CD14-positive monocyte (primary cell): ENCODE results near the gene GAN. TPM values are rescaled to one million over a fixed set of nuclear protein-coding genes. Genes with fewer than 3 reads are reported as not detected.

ENCODE experiments used
- DNase-seq, 3 donors: peaks; one replicate each; pipeline ENCODE4 v3.0.0-alpha.2; 2011 to 2022
- H2AFZ ChIP-seq: 2 replicates; pipeline ENCODE4 v1.6.0; 2012; ENCODE audit warnings: mild to moderate bottlenecking, low read depth, low read length, inconsistent platforms; ENCODE audit not compliant: insufficient read depth, poor library complexity, severe bottlenecking
- H3K27ac ChIP-seq, 2 donors: 1 replicate in 1 of 2; 2 replicates in 1 of 2; pipeline ENCODE4 v1.5.1; 2012 to 2013; ENCODE audit warnings: low read length in 2 of 2, control low read depth in 1 of 2, inconsistent platforms in 1 of 2, low read depth in 1 of 2, mild to moderate bottlenecking in 1 of 2
- H3K27me3 ChIP-seq, 2 donors: one replicate each; pipeline versions ENCODE4 v1.6.0 to v1.6.1; 2011 to 2013; ENCODE audit warnings: low read length in 2 of 2; ENCODE audit not compliant: control insufficient read depth in 2 of 2, insufficient read depth in 2 of 2
- H3K36me3 ChIP-seq, 2 donors: replicated peaks in 1 of 2; 1 replicate in 1 of 2; 2 replicates in 1 of 2; pipeline versions ENCODE4 v1.5.1 to v1.6.1; 2012 to 2013; ENCODE audit warnings: low read length in 2 of 2, control low read depth in 1 of 2, inconsistent platforms in 1 of 2, mild to moderate bottlenecking in 1 of 2; ENCODE audit not compliant: insufficient read depth in 2 of 2, control insufficient read depth in 1 of 2
- H3K4me1 ChIP-seq, 2 donors: 1 replicate in 1 of 2; 2 replicates in 1 of 2; pipeline versions ENCODE4 v1.5.1 to v1.6.1; 2012 to 2013; ENCODE audit warnings: low read length in 2 of 2, control low read depth in 1 of 2, inconsistent platforms in 1 of 2, mild to moderate bottlenecking in 1 of 2, moderate library complexity in 1 of 2; ENCODE audit not compliant: insufficient read depth in 2 of 2, control insufficient read depth in 1 of 2
- H3K4me2 ChIP-seq: replicated peaks from 2 replicates; pipeline ENCODE3; 2012; ENCODE audit warnings: low read length, moderate library complexity, mild to moderate bottlenecking; ENCODE audit not compliant: poor library complexity, severe bottlenecking; ENCODE audit errors: extremely low read depth
- H3K4me3 ChIP-seq, 3 experiments: fragments of 200-600 bp in 1 of 3; sonication (generic) in 1 of 3; replicated peaks in 1 of 3; 1 replicate in 2 of 3; 2 replicates in 1 of 3; pipeline ENCODE4 v1.5.1; 2011 to 2013; ENCODE audit warnings: low read length in 3 of 3, mild to moderate bottlenecking in 3 of 3, control low read depth in 2 of 3, low read depth in 2 of 3, inconsistent platforms in 1 of 3, moderate library complexity in 1 of 3
- H3K79me2 ChIP-seq: 2 replicates; pipeline ENCODE4 v1.6.0; 2012; ENCODE audit warnings: mild to moderate bottlenecking, control low read depth, inconsistent platforms, low read length, moderate library complexity; ENCODE audit not compliant: insufficient read depth
- H3K9ac ChIP-seq: 2 replicates; pipeline ENCODE4 v1.6.0; 2017; ENCODE audit warnings: low read length, mild to moderate bottlenecking; ENCODE audit not compliant: insufficient read depth, poor library complexity, severe bottlenecking
- H3K9me3 ChIP-seq, 2 donors: replicated peaks in 1 of 2; 1 replicate in 1 of 2; 2 replicates in 1 of 2; pipeline versions ENCODE4 v1.5.1 to v1.6.1; 2012 to 2013; ENCODE audit warnings: low read length in 2 of 2, control low read depth in 1 of 2; ENCODE audit not compliant: control insufficient read depth in 1 of 2, insufficient read depth in 1 of 2
- H4K20me1 ChIP-seq: 2 replicates; pipeline ENCODE4 v1.6.0; 2012; ENCODE audit warnings: mild to moderate bottlenecking, low read length, control low read depth, moderate library complexity; ENCODE audit not compliant: insufficient read depth
- H3K27ac Mint-ChIP-seq, 7 donors: one replicate each; pipeline ENCODE4 v1.8.0; 2020; ENCODE audit warnings: mild to moderate bottlenecking in 7 of 7, mixed read lengths in 7 of 7, moderate library complexity in 6 of 7, inconsistent platforms in 2 of 7
- H3K27me3 Mint-ChIP-seq, 3 donors: one replicate each; pipeline ENCODE4 v1.8.0; 2021 to 2022; ENCODE audit warnings: low read depth in 3 of 3, mild to moderate bottlenecking in 3 of 3, mixed read lengths in 3 of 3, moderate library complexity in 3 of 3, inconsistent platforms in 1 of 3
- H3K36me3 Mint-ChIP-seq, 2 donors: one replicate each; pipeline ENCODE4 v1.8.0; 2020; ENCODE audit warnings: mixed read lengths in 2 of 2, inconsistent platforms in 1 of 2, mild to moderate bottlenecking in 1 of 2
- H3K4me1 Mint-ChIP-seq: one replicate; pipeline ENCODE4 v1.8.0; 2020; ENCODE audit warnings: mild to moderate bottlenecking, mixed read lengths
- H3K4me3 Mint-ChIP-seq, 2 donors: one replicate each; pipeline ENCODE4 v1.8.0; 2020; ENCODE audit warnings: mild to moderate bottlenecking in 2 of 2, mixed read lengths in 2 of 2, moderate library complexity in 1 of 2
- H3K9me3 Mint-ChIP-seq, 7 donors: one replicate each; pipeline ENCODE4 v1.8.0; 2020 to 2022; ENCODE audit warnings: mixed read lengths in 7 of 7, mild to moderate bottlenecking in 6 of 7, moderate library complexity in 6 of 7, inconsistent platforms in 2 of 7
- WGBS: methylation state at CpG from one replicate; pipeline ENCODE4 v1.1.5; 2013; ENCODE audit warnings: missing lambda C conversion rate; ENCODE audit not compliant: insufficient coverage; 5-methylcytosine and 5-hydroxymethylcytosine counted together
- intact Hi-C, 2 donors: fragments of 100-400 bp; cut with micrococcal nuclease; formaldehyde crosslinking; loops; one replicate each; pipeline versions ENCODE4 v1.15.0 to v1.15.1; 2023
- polyA plus RNA-seq, 3 donors: library from polyadenylated mRNA; depleted of rRNA in 1 of 3; unstranded in 2 of 3; stranded (reverse) in 1 of 3; fragments of 300-500 nt in 2 of 3; fragments of >200 nt in 1 of 3; fragmentation: Illumina TruSeq in 2 of 3; gene quantifications; 1 replicate in 2 of 3; 2 replicates in 1 of 3; pipeline ENCODE4 v1.2.3, GENCODE V29; 2012 to 2021
- TF ChIP-seq, protein P1 (sequence below): fragments of 200-600 bp; IDR thresholded peaks from one replicate; pipeline ENCODE4 v1.8.0; 2022; ENCODE audit warnings: antibody characterized with exemption, mild to moderate bottlenecking

GAN gene
- polyA plus RNA-seq, 3 donors, result 0.89 to 1.2 (median 1.0) TPM

DNA sequence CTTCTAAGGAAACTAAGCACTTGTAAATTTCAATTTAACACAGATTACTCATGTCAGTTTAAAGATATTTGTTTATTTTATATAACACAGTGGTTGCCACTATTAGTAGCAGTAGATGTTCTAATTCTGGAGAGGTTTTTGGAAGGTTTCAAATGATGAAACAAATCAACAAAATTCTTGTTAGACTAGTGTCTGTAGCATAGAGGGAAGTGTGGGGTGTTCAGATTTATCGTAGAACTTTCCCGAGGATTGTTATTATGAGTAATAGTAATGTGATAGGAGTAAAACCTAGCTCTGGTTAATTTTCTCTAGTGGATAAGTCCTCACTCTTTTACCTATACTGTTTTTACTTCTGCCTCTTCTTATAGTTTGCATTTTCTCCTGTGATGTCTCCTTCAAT is 6.3 kb downstream of the GAN start:
- Mint-ChIP-seq H3K9me3 (peaks cover 0 to 2% (median 0%) of the 10 kb centered on the region in 7 donors), H3K27me3 (peaks cover 0 to 3% (median 1%) of the 10 kb centered on the region in 3 donors), H3K27ac (no peak overlapping the region), H3K36me3 (peaks cover 0 to 3% of the 10 kb centered on the region in 2 donors), H3K4me1 (peaks cover 7% of the 10 kb centered on the region), H3K4me3 (no peak overlapping the region)
- no peak overlapping the region for H2AFZ ChIP-seq
- peaks cover 0 to 2% of the 10 kb centered on the region in 2 donors for H3K36me3 ChIP-seq
- no peak overlapping the region for H3K9ac ChIP-seq
- TF ChIP-seq, protein P1, sequence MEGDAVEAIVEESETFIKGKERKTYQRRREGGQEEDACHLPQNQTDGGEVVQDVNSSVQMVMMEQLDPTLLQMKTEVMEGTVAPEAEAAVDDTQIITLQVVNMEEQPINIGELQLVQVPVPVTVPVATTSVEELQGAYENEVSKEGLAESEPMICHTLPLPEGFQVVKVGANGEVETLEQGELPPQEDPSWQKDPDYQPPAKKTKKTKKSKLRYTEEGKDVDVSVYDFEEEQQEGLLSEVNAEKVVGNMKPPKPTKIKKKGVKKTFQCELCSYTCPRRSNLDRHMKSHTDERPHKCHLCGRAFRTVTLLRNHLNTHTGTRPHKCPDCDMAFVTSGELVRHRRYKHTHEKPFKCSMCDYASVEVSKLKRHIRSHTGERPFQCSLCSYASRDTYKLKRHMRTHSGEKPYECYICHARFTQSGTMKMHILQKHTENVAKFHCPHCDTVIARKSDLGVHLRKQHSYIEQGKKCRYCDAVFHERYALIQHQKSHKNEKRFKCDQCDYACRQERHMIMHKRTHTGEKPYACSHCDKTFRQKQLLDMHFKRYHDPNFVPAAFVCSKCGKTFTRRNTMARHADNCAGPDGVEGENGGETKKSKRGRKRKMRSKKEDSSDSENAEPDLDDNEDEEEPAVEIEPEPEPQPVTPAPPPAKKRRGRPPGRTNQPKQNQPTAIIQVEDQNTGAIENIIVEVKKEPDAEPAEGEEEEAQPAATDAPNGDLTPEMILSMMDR, result no peak
- H3K27me3 ChIP-seq, result no peaks in the 10 kb centered on the region
- peaks cover 23% of the 10 kb centered on the region for H3K79me2 ChIP-seq
- peaks cover 2% of the 10 kb centered on the region in 2 donors for H3K4me1 ChIP-seq
- no peak overlapping the region for H3K4me3 ChIP-seq
- no peak overlapping the region for H3K27ac ChIP-seq
- peaks cover 18% of the 10 kb centered on the region for H4K20me1 ChIP-seq
- no peak for DNase-seq
- intact Hi-C loops, result no loop called here
- H3K9me3 ChIP-seq, result no peaks in the 10 kb centered on the region
- no peak overlapping the region for H3K4me2 ChIP-seq
- WGBS, result no CpG with 5 or more reads among the region's 2 CpGs

DNA sequence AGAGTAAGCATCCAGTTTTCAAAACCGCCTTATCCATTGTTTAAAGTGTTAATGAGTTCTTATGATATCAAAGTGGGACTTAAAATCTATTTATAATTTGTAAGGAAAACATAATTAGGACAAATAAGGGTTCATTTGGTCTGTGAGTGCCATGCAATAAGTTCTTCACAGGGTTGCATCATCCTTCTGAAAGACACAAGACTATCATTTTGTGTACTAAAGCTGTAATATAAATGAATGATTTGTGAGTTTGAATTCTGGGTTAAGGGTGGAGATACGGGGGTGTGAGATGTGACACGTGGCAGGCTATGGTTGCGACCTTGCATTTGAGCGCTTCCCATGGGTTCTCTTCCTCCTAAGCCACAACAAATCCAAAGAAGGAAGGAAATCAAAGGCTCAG is 6.8 kb downstream of the GAN start:
- no CpG with 5 or more reads among the region's 5 CpGs for whole genome bisulfite sequencing
- Mint-ChIP-seq H3K9me3 (peaks cover 0 to 2% (median 0%) of the 10 kb centered on the region in 7 donors), H3K4me1 (peaks cover 4% of the 10 kb centered on the region), H3K36me3 (peaks cover 0 to 3% of the 10 kb centered on the region in 2 donors), H3K27ac (no peak overlapping the region), H3K4me3 (no peak overlapping the region), H3K27me3 (peaks cover 0 to 3% (median 1%) of the 10 kb centered on the region in 3 donors)
- Histone ChIP-seq H3K4me3 (no peak overlapping the region), H4K20me1 (peaks cover 18% of the 10 kb centered on the region), H3K27me3 (no peaks in the 10 kb centered on the region), H3K79me2 (peaks cover 22% of the 10 kb centered on the region), H3K4me1 (no peaks in the 10 kb centered on the region), H3K9ac (no peak overlapping the region), H2AFZ (no peak overlapping the region), H3K36me3 (peaks cover 0 to 2% of the 10 kb centered on the region in 2 donors), H3K9me3 (no peaks in the 10 kb centered on the region), H3K27ac (no peak overlapping the region), H3K4me2 (no peak overlapping the region)
- intact Hi-C loops, result no loop called here
- DNase-seq, result no peak
- TF ChIP-seq, protein P1, result no peak
